ENCODE data around the gene SORCS1. TPM values are rescaled to one million over a fixed set of nuclear protein-coding genes. Genes with fewer than 3 reads are reported as not detected.

Gene SORCS1
- total RNA-seq, 4 donors from 2014 or later: 1.2 to 11.8 (median 6.2) TPM

DNA sequence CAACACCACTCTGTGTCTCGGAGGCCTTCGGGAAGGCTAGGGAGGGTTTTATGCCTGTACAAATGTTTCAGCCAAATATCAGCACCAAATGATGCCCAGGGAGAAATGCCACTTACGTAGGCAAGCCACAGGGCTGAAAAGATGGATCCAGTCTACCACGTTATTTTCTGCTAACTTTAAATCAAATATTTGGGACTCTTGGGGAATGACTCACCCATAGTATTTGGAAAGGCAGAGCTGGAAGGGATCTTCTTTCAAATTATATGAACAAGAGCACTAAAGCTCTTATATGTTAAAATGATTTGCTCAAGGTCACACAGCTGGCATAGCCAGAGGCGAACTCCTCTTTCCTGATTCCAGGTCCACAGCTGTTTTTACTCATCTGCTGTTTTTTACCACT, 591.4 kb downstream of the SORCS1 start:
- Histone ChIP-seq H3K4me3 (replicated peaks in 1 of 3) (no peak overlapping the region), H3K36me3 (no peaks in the 10 kb centered on the region), H3K27me3 (no peaks in the 10 kb centered on the region), H3K4me1 (peaks cover 0 to 7% of the 10 kb centered on the region in 2 donors), H3K9me3 (no peaks in the 10 kb centered on the region), H3K27ac (no peak overlapping the region)
- 78 to 90% methylated on average over 5 of the region's 5 CpGs for WGBS, 2 donors
- TF ChIP-seq, protein P1, sequence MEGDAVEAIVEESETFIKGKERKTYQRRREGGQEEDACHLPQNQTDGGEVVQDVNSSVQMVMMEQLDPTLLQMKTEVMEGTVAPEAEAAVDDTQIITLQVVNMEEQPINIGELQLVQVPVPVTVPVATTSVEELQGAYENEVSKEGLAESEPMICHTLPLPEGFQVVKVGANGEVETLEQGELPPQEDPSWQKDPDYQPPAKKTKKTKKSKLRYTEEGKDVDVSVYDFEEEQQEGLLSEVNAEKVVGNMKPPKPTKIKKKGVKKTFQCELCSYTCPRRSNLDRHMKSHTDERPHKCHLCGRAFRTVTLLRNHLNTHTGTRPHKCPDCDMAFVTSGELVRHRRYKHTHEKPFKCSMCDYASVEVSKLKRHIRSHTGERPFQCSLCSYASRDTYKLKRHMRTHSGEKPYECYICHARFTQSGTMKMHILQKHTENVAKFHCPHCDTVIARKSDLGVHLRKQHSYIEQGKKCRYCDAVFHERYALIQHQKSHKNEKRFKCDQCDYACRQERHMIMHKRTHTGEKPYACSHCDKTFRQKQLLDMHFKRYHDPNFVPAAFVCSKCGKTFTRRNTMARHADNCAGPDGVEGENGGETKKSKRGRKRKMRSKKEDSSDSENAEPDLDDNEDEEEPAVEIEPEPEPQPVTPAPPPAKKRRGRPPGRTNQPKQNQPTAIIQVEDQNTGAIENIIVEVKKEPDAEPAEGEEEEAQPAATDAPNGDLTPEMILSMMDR (IDR thresholded peaks at IDR 0.05): no peak
- no peak for TF ChIP-seq POLR2A (IDR thresholded peaks at IDR 0.05)
- DNase-seq: no peak
- intact Hi-C loops (cut with DNase I): loop anchor here (5.0 kb wide), 1 partner anchor 171 kb away; no protein-coding TSS in a partner anchor

DNA sequence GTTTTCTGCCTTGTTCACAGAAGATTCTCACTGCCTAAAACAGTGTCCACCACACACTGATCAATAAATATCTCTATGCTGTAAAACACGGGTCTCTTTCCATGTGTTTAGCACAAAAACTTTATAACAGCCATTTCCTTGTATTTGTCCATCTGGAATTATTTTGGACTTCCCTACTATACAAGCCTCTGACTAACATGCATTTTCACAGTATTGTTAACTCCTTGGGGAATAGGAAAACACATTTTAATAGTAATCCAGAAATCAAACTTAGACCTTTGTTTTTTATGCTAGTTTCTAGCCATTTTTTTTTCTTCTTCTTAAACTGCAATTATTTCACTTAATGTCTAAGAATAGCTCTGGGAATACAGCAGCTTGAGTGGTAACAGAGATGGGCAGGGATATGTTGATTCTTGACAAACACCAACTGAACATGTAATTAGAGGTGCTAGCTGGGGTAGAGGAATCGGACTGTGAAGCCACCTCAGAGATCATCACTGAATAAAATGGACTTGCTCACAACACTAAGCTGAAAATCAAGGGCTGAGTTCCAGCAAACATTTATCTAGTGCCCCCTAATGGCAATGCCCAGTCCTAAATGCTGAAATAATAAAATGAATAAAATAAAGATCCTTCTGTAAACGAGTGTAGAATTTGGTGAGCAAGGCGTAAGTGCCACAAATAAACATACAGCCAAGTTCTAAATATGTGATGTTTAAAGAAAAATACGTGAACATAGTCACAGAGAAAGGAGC, 593.1 kb downstream of the SORCS1 start:
- Histone ChIP-seq H3K4me3 (replicated peaks in 1 of 3) (no peak overlapping the region), H3K9me3 (no peaks in the 10 kb centered on the region), H3K27me3 (no peaks in the 10 kb centered on the region), H3K4me1 (peaks cover 0 to 7% of the 10 kb centered on the region in 2 donors), H3K27ac (no peak overlapping the region), H3K36me3 (no peaks in the 10 kb centered on the region)
- DNase-seq: peak in 1 of 2 donors; percentile 9
- TF ChIP-seq POLR2A (IDR thresholded peaks at IDR 0.05): no peak
- TF ChIP-seq, protein P1 (IDR thresholded peaks at IDR 0.05): peak in 5 of 6 experiments; percentile 14 to 64 (median 54)
- intact Hi-C loops (cut with DNase I): loop anchor here (5.0 kb wide), 1 partner anchor 169 kb away; no protein-coding TSS in a partner anchor
- 35 to 36% methylated on average over 5 of the region's 5 CpGs for WGBS, 2 donors

DNA sequence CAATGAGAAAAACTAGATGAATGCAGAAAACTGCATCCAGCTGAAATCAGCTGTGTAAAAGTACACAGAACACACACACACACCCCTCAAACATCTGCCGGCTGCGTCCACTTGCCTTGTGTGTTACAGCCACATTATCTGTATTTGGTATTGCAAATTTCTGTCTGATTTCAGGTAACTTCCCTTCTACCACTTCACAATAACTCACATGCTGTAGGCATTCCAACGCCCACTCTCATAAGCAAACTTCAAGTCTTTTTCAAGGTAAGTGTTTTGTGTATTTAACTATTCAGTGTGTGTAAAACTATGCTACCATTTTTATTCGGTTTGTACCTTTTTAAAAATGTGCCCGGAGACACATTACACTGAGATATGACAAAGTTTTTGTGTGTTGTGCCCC, 594.2 kb downstream of the SORCS1 start:
- Histone ChIP-seq H3K4me3 (replicated peaks in 1 of 3) (no peak overlapping the region), H3K4me1 (peaks cover 0 to 7% of the 10 kb centered on the region in 2 donors), H3K36me3 (no peaks in the 10 kb centered on the region), H3K27me3 (no peaks in the 10 kb centered on the region), H3K9me3 (no peaks in the 10 kb centered on the region), H3K27ac (no peak overlapping the region)
- intact Hi-C loops (cut with DNase I): loop anchor here (5.0 kb wide), 1 partner anchor 168 kb away; no protein-coding TSS in a partner anchor
- TF ChIP-seq, protein P1 (IDR thresholded peaks at IDR 0.05): no peak
- no peak for TF ChIP-seq POLR2A (IDR thresholded peaks at IDR 0.05)
- DNase-seq: peak; percentile 17
- WGBS, 2 donors: 32 to 49% methylated on average over 5 of the region's 5 CpGs

DNA sequence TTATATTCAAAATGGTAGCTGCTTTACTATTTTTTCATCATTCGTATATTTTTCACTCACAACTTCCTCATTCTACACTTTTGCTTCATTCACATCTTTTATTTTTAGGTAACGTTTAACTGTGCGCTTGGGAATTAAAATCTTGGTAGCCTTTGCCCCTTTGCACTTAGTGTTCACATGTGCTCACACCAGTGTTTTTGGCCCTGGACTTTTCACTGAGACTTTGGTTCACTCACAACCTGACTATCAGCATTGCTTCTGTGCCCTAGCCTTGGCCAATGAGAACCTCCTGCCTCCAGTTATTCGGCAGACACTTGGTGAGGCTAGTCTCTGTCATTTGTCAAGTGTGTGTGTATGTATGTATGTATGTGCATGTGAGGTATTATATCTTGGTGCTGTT, 596.9 kb downstream of the SORCS1 start:
- TF ChIP-seq POLR2A (IDR thresholded peaks at IDR 0.05): no peak
- TF ChIP-seq, protein P1 (IDR thresholded peaks at IDR 0.05): no peak
- Histone ChIP-seq H3K27me3 (no peaks in the 10 kb centered on the region), H3K4me1 (peaks cover 0 to 7% of the 10 kb centered on the region in 2 donors), H3K27ac (no peak overlapping the region), H3K4me3 (replicated peaks in 1 of 3) (no peak overlapping the region), H3K36me3 (no peaks in the 10 kb centered on the region), H3K9me3 (no peaks in the 10 kb centered on the region)
- intact Hi-C loops (cut with DNase I): no loop called here
- DNase-seq: no peak
- 91 to 94% methylated on average over 4 of the region's 4 CpGs for WGBS, 2 donors

DNA sequence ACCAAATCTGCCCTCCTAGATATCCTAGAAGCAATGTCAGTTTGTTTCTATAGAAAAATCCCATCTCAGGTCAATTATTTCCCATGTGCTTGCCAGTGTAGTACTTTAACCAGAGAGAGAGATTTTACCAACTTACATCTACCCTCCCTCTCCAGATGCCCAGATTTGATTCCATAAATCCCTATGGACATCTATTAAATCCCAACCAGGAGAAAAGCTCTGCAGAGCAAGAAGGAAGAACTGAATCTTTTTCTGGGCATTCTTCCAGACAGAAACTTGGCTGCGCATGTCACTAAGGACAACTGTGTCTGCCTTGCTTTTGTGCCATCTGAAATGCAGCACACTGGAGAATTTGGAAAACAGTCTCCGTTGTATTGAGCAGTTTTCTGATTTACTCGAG, 597.6 kb downstream of the SORCS1 start:
- Histone ChIP-seq H3K9me3 (no peaks in the 10 kb centered on the region), H3K4me1 (peaks cover 0 to 7% of the 10 kb centered on the region in 2 donors), H3K27ac (no peak overlapping the region), H3K27me3 (no peaks in the 10 kb centered on the region), H3K4me3 (replicated peaks in 1 of 3) (no peak overlapping the region), H3K36me3 (no peaks in the 10 kb centered on the region)
- DNase-seq: peak; percentile 35 to 56
- no peak for TF ChIP-seq POLR2A (IDR thresholded peaks at IDR 0.05)
- TF ChIP-seq, protein P1 (IDR thresholded peaks at IDR 0.05): no peak
- 12 to 21% methylated on average over 3 of the region's 3 CpGs for WGBS, 2 donors
- intact Hi-C loops (cut with DNase I): no loop called here

Data from thyroid gland (tissue), 4 donors.